ENCODE measurements around the gene ARPC4.

DNA sequence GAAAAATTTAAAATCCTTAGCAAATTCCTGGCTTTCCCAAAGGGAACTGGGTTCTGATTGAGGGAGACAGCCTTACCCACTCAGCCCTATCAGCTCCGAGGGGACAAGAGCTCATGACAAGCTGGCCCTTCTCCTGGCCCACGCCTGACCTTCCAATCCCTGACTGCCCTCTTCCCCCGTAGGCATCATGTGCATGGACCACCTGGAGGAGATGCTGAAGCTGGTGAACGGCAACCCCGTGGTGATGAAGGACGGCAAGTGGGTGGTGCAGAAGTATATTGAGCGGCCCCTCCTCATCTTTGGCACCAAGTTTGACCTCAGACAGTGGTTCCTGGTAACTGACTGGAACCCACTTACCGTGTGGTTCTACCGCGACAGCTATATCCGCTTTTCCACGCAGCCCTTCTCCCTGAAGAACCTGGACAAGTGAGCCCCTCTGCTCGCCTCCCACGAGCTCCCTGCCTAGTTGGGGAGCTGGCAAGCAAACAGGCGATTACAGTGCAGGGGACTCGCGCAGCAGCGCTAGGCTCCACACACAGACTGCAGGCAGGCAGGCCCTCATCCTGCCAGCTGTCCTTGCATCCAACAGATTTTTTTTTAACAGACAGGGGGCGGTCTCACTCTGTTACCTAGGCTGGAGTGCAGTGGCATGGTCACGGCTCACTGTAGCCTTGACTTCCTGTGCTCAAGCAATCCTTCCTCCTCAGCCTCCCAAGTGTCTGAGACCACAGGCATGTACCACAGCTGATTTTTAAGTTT lies 34.1 kb downstream of the ARPC4 start:
- TF ChIP-seq, protein P1, sequence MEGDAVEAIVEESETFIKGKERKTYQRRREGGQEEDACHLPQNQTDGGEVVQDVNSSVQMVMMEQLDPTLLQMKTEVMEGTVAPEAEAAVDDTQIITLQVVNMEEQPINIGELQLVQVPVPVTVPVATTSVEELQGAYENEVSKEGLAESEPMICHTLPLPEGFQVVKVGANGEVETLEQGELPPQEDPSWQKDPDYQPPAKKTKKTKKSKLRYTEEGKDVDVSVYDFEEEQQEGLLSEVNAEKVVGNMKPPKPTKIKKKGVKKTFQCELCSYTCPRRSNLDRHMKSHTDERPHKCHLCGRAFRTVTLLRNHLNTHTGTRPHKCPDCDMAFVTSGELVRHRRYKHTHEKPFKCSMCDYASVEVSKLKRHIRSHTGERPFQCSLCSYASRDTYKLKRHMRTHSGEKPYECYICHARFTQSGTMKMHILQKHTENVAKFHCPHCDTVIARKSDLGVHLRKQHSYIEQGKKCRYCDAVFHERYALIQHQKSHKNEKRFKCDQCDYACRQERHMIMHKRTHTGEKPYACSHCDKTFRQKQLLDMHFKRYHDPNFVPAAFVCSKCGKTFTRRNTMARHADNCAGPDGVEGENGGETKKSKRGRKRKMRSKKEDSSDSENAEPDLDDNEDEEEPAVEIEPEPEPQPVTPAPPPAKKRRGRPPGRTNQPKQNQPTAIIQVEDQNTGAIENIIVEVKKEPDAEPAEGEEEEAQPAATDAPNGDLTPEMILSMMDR (conservative IDR thresholded peaks at IDR 0.05 in 1 of 2, IDR thresholded peaks at IDR 0.05 in 1 of 2; ENCODE audit: extremely low read depth in 1 of 2, insufficient read depth in 1 of 2, low read depth in 1 of 2, low read length in 2 of 2): peak; percentile 25 to 27
- TF ChIP-seq EZH2 (IDR thresholded peaks at IDR 0.05; ENCODE audit: borderline replicate concordance, low read length): no peak

Data from mammary epithelial cell (primary cell).